Urothelium cell line (cell line): ENCODE results near the gene MAVS.
"Not testable (repeated sequence)": the region's sequence is repeated elsewhere in the genome, so short reads cannot be mapped to it uniquely, and the experiment has no call there.

Experiments used
- DNase-seq: peaks from one replicate; pipeline ENCODE4 v3.0.0; 2011; ENCODE audit warnings: low spot score, mixed read lengths
- FAIRE-seq: peaks from 2 replicates; lab custom pipeline; 2011; peaks lifted over from hg19 to GRCh38; lab: Jason Lieb, UNC

MAVS gene

DNA sequence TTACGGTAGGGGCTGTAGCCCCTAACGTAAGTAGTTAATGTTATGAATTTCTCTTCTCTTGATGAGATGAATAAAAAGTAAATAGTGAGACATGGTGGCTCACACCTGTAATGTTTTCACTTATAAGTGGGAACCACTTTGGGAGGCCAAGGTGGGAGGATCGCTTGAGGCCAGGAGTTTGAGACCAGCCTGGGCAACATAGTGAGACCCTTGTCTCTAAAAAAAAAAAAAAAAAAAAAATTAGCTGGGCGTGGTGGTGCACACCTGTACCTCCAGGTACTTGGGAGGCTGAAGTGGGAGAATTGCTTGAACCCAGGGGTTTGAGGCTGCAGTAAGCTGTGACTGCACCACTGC is 32.3 kb downstream of the MAVS start:
- DNase-seq, FAIRE-seq: not testable (repeated sequence)

DNA sequence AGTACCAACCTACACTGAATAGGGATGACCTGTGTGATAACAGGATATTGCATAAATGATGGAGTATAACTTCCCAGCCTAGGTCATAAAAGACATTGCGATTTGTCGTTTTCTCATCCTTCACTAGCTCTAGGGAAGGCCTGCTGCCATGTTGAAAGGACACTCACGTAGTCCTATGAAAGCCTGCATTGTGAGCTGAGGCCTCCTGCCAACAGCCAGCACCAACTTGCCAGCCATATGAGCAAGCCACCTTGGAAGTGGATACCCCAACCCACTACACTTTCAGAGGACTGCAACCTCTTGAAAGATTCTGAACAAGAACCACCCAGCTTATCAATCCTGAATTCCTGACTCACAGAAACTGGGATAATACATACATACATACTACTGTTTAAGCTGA is 39.1 kb downstream of the MAVS start:
- DNase-seq (no peak), FAIRE-seq (no peak)

- peak; percentile 25 for DNase-seq
- no peak for FAIRE-seq
These were observed 41.4 kb downstream of the MAVS start for GRCh38 chr20:3887876-3888620.

GRCh38 chr20:3888622-3889488 is 42.2 kb downstream of the MAVS start, which contains the start of gene PANK2:
PANK2 (plus strand) TSS chr20:3889387.
- peak; percentile 98 for DNase-seq
- peak; percentile 87 for FAIRE-seq

DNA sequence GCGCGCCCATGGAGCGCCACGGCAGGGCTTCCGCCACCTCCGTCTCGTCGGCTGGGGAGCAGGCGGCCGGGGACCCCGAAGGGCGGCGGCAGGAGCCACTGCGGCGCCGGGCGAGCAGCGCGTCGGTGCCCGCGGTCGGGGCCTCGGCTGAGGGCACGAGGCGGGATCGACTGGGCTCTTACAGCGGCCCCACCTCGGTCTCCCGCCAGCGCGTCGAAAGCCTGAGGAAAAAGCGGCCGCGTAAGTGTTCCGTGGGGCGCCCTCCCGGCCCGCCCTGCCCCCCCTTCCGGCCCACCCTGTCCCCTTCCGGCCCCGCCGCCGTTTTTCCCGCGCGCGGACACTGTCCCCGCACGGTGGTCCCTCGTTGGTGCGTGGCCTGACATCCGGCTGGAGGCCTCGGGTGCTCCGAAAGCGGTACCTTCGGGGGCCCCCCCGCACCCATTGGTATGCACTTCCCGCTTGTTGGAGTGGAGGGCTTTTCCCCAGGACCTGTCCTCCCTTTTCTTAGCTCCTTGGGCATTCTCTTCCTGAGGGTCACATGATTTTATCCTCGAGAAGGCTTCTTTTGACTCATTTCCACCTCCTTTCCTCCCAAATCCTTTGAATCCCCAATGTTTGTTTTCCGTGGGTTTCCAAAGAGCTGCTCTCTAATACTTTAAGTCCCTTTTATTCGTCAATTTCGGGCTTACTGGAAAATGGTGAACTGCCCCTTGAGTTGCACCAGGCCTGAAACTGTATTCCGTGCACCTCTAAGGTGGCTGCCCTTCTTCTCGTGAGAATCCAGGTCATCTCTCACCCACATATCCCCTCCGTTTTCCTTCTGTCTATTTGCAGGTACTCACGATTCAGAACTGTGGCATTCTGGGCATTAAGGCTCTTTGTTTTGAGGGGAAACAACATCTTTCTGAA is 43.1 kb downstream of the MAVS start:
- FAIRE-seq, result no peak

GRCh38 chr20:3890398-3890751 is 43.7 kb downstream of the MAVS start:
- FAIRE-seq, result no peak

More for the DNA sequence above, 43.1 kb downstream of the MAVS start:
- DNase-seq, result peak; percentile 24

DNA sequence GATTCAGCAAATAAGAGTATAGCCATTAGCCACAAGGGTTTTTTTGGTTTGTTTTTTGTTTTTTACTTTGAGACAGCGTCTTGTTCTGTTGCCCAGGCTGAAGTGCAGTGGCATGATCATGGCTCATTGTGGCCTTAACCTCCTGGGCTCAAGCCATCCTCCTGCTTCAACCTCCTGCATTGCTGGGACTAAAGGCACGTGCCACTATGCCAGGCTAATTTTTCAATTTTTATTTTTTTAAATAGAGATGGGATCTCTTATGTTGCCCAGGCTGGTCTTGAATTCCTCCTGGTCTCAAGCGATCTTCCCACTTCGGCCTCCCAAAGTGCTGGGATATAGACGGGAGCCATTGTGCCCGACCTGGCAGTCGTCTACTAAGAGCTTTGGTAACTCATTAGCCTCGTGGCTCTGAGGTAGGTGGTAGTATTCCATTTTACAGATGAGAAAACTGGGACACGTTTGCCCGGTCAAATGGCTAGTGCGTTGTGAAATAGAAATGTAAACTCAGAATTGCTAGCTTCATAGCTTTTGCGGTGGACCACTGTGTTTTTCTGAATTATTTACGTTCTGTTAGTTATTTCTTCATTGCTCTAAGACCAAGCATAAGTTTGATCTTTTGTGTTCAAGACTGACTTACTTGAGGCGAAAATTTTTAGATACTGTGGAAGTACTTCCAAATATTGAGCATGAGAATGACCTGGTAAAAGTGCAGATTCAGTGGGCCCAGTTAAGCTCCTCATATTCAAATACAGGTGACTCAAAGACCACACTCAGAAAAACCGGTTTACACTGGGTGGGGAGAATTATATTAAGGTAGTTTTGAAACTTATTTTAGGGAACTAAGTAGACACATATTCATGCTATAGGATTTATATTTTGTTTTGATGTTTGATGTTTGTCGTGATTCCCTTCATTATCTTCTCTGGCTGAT is 44.6 kb downstream of the MAVS start:
- DNase-seq (no peak), FAIRE-seq (no peak)

More at GRCh38 chr20:3890398-3890751, 43.7 kb downstream of the MAVS start:
- no peak for DNase-seq

- no peak for DNase-seq
- FAIRE-seq, result no peak
These were observed 48.2 kb downstream of the MAVS start for GRCh38 chr20:3894796-3895195.

DNA sequence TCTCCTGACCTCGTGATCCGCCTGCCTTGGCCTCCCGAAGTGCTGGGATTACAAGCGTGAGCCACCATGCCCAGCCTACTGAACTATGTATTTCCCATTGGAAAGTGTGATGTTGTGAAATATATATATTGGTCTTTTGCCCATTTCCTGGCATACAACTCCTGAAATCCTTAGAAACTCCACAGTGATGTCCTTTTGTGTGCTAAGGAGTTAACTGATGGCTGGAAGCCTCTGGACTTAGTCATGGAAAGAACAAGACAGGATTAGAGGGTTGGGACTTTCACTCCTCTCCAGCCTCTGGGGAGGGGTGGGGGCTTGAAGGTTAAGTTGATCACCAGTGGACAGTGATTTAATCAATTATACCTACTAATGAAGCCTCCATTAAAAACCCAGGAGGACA is 49.7 kb downstream of the MAVS start:
- DNase-seq, result no peak
- no peak for FAIRE-seq

GRCh38 chr20:3896853-3897583 is 50.4 kb downstream of the MAVS start:
- FAIRE-seq (no peak), DNase-seq (no peak)

DNA sequence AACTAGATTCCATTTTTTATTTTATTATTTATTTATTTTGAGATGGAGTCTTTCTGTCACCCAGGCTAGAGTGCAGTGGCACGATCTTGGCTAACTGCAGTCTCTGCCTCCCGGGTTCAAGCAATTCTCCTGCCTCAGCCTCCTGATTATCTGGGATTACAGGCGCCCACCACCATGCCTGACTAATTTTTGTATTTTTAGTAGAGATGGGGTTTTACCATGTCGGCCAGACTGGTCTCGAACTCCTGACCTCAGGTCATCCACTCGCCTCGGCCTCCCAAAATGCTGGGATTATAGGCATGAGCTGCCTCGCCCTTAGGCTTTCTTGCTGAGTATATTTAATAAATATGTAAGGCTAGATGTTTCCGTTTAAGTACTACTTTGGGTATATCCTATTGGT is 51.5 kb downstream of the MAVS start:
- FAIRE-seq, DNase-seq: not testable (repeated sequence)

DNA sequence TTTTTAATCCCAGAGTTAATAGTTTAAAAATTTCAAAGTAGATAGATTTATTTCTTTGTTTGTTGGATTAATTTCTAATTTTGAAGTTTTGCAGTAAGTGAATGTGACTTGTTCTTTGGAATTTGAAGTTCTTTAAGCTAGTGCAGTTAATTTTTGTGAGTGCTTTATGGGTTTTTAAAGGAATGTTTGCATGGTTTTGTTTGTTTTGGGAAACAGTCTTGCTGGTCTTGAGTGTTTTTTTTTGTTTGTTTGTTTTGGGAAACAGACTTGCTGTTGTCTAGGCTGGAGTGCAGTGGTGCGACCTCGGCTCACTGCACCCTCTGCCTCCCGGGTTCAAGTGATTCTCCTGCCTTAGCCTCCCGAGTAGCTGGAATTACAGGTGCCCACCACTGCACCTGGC is 52.0 kb downstream of the MAVS start:
- DNase-seq, result no peak
- no peak for FAIRE-seq

DNA sequence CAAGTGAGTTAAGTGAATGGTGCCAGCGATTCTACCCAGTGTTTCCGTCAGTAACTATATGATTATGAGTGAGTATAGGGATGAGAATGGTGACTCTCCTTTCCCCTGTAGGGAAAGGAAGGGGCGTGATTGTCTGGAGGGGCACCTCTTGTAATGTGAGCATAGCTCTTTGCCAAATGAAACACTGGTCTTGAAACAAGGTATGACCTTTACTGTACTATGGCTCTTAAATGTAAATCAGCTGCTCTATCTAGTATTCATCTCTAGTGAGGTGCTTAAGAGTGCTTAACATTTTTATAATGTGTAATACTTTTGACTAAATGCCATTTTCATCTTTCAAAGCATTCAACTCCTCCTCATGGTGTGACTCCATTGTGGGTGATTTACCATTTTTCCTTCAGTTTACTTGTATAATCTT is 53.6 kb downstream of the MAVS start:
- DNase-seq (no peak), FAIRE-seq (no peak)

DNA sequence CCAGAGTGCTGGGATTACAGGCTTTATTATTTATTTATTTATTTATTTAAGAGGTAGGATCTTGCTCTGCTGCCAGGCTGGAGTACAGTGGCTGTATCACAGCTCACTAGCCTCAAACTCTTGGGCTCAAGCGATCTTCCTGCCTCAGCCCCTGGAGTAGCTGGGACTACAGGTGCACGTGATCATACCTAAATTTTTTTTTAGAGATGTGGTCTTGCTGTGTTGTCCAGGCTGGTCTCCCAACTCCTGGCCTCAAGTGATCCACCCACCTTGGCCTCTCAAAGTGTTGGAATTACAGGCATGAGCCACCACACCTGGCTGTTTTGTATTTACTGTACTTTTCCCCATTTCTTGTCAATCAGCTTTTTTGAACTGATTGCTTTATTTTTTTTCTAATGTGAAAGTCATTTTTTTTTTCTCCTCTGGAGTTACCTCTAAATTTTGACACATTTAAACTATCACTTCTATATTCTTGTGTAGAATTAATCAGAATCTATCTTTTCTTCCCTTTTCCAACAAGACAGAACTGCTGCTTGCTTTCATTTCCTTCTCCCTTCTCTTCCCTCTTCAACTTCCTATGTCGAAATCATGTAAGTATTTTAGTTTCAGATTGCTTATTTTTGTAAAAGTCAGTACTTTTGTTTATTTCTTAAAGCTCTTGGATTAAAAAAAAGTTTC is 54.5 kb downstream of the MAVS start:
- DNase-seq, result no peak
- no peak for FAIRE-seq

DNA sequence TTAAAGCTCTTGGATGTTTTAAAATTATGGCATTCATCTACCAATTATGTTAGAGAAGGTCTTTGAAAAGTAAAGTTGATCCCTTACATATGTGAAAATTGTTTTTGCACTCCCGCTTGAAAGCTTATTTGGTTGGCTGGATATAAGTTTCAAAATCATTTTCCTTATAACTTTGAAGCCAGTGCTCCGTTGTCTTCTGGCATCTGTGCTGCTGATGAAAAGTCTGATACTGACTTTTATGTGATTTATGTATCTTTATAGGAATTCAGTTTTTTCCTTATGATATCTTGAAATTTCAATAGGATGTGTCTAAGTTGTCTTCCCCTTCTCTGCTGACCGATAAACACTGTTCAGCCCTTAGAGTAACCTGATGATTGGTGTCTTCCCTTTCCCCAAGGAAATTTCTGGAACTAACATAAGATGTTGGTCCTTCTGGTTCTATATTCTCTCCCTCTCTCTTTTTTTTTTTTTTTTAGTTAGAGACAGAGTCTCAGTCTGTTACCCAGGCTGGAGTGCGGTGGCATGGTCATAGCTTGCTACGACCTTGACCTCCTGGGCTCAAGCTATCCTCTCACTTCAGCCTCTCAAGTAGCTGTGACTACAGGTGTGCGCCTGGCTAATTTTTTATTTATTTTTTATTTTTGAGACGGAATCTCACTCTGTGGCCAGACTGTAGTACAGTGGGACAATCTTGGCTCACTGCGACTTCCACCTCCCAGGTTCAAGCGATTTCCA is 55.2 kb downstream of the MAVS start:
- no peak for DNase-seq
- no peak for FAIRE-seq

- FAIRE-seq, result no peak
- no peak for DNase-seq
These were observed 55.8 kb downstream of the MAVS start for GRCh38 chr20:3902446-3902845.

- FAIRE-seq (no peak), DNase-seq (no peak)
These were observed 57.6 kb downstream of the MAVS start for GRCh38 chr20:3904224-3904623.

GRCh38 chr20:3904857-3905256 is 58.2 kb downstream of the MAVS start:
- DNase-seq (no peak), FAIRE-seq (no peak)
